GM12873 (cell line): Measurements from ENCODE around the gene TRIM49D2.
"Not testable (repeated sequence)": the region's sequence is repeated elsewhere in the genome, so short reads cannot be mapped to it uniquely, and the experiment has no call there.

Experiments used
- TF ChIP-seq, protein P1 (sequence below): IDR thresholded peaks from 2 replicates; pipeline ENCODE4 v1.5.1; 2012; ENCODE audit warnings: low read depth, mild to moderate bottlenecking, moderate library complexity, low read length, control low read depth; ENCODE audit not compliant: insufficient read depth; ENCODE audit errors: missing control alignments

TRIM49D2 gene, protein sequence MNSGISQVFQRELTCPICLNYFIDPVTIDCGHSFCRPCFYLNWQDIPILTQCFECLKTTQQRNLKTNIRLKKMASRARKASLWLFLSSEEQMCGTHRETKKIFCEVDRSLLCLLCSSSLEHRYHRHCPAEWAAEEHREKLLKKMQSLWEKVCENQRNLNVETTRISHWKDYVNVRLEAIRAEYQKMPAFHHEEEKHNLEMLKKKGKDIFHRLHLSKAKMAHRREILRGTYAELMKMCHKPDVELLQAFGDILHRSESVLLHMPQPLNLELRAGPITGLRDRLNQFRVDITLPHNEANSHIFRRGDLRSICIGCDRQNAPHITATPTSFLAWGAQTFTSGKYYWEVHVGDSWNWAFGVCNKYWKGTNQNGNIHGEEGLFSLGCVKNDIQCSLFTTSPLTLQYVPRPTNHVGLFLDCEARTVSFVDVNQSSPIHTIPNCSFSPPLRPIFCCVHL

DNA sequence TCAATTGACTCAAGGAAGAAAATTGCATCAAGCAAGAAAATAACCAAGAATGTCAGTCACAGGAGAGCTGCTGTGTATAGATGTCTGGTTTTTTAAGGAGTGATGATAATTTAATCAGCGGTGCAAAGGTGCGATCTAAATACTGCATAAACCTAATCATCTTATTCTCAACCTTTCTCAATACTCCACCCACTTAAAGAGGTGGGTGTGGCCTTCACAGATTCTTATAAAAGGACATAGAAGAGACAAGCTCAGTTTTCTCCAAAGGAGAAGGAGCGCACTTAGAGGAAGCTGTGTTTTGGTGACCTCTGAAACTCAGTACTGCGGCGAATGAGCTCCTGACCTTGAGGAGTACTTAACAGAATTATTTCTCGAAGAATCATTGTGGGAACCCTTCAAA is at the start of gene TRIM49D2:
TSS of gene TRIM49D2 (plus strand) at position 301 of the 400 bp plus-strand sequence. CDS start 2,698 bp downstream, outside the sequence.
- TF ChIP-seq, protein P1, sequence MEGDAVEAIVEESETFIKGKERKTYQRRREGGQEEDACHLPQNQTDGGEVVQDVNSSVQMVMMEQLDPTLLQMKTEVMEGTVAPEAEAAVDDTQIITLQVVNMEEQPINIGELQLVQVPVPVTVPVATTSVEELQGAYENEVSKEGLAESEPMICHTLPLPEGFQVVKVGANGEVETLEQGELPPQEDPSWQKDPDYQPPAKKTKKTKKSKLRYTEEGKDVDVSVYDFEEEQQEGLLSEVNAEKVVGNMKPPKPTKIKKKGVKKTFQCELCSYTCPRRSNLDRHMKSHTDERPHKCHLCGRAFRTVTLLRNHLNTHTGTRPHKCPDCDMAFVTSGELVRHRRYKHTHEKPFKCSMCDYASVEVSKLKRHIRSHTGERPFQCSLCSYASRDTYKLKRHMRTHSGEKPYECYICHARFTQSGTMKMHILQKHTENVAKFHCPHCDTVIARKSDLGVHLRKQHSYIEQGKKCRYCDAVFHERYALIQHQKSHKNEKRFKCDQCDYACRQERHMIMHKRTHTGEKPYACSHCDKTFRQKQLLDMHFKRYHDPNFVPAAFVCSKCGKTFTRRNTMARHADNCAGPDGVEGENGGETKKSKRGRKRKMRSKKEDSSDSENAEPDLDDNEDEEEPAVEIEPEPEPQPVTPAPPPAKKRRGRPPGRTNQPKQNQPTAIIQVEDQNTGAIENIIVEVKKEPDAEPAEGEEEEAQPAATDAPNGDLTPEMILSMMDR, result not testable (repeated sequence)

DNA sequence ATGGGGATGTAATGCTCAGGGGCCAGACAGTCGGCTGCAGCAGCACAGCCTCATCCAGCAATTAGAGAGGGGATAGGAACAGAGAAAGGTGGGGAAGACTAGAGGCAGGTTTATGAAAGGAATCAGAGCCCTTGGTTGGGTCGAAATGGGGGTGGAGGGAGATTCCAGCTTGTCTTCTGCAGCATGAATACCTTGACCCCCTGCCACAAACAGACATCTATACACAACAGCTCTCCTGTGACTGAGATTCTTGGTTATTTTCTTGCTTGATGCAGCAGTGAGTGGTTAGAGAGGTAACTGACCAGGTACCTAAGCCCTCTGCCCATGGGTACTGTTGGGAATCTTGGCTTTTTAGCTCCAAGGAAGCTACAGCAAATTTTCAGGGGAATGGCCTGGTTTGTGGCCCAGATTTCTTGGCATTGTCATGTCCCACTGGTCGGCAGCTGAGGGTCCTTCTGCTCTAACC is 1.6 kb upstream of the TRIM49D2 start, which contains the start of gene TRIM49D1:
TSS of gene TRIM49D1 (minus strand) at position 51 of the 466 bp plus-strand sequence. CDS start 4,535 bp downstream, outside the sequence.
- TF ChIP-seq, protein P1, result no peak

DNA sequence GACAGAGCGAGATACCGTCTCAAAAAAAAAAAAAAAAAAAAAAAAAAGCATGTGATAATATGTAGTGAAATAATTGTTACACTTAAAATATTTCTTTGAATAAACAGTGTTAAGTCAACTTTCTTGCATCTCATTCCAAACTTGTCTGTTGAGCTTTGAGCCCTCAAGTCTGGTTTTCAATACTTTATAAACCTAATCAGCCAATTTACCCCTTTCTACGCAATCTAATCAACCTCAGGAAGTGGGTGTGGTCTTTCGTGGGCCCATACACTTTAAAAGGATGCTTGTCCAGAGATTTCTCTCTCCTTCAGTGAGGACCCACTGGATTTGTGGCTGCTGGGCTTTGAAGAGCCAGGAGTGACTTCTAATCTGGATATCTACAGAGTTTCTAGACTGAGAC is 41.9 kb downstream of the TRIM49D2 start, which contains the start of gene TRIM64:
TSS of gene TRIM64 (plus strand) at position 301 of the 400 bp plus-strand sequence. CDS start 2,467 bp downstream, outside the sequence.
- TF ChIP-seq, protein P1, result not testable (repeated sequence)
